ENCODE measurements around the gene PPP2R5D.

DNA sequence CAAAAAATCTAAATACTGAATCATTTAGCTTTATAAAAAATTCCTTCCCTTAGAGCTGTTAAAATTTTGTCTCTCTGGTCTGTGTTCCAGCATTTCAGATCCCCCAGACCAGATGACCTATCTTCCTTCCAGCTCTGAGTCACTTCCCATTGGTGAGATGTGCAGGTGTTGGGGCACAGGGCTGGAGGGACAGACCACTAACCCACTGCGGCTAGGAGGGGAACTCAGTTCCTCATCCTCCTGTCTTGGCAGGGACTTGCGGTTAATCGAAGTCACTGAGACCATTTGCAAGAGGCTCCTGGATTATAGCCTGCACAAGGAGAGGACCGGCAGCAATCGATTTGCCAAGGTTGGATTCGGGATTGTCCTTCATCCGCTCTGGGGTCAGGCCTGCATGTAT is 49.0 kb upstream of the PPP2R5D start:
- TF ChIP-seq, protein P1, sequence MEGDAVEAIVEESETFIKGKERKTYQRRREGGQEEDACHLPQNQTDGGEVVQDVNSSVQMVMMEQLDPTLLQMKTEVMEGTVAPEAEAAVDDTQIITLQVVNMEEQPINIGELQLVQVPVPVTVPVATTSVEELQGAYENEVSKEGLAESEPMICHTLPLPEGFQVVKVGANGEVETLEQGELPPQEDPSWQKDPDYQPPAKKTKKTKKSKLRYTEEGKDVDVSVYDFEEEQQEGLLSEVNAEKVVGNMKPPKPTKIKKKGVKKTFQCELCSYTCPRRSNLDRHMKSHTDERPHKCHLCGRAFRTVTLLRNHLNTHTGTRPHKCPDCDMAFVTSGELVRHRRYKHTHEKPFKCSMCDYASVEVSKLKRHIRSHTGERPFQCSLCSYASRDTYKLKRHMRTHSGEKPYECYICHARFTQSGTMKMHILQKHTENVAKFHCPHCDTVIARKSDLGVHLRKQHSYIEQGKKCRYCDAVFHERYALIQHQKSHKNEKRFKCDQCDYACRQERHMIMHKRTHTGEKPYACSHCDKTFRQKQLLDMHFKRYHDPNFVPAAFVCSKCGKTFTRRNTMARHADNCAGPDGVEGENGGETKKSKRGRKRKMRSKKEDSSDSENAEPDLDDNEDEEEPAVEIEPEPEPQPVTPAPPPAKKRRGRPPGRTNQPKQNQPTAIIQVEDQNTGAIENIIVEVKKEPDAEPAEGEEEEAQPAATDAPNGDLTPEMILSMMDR (IDR thresholded peaks at IDR 0.05; ENCODE audit: low read length), result no peak
- TF ChIP-seq EZH2 (optimal IDR thresholded peaks at IDR 0.05; ENCODE audit: low read depth, low read length), result no peak

Data from MM.1S (cell line).